Natural killer cell (primary cell): ENCODE data around the gene PNPLA4. TPM values are rescaled to one million over a fixed set of nuclear protein-coding genes. Genes with fewer than 3 reads are reported as not detected.

ENCODE experiments used
- ATAC-seq, 3 donors: fragments of 150-1000 bp in 2 of 3; fragments of 200-7000 bp in 1 of 3; cut with Tn5 transposase; 1 replicate in 1 of 3; 2 replicates in 2 of 3; pipeline ENCODE4 v1.10.0; 2021; ENCODE audit warnings: mild to moderate bottlenecking in 2 of 3, moderate library complexity in 2 of 3
- DNase-seq, 2 donors: peaks; one replicate each; pipeline versions ENCODE4 v3.0.0 to v3.0.0-alpha.2; 2013 to 2021; ENCODE audit warnings: mixed read lengths in 1 of 2
- H3K27ac ChIP-seq: one replicate; pipeline ENCODE4 v1.5.1; 2013; ENCODE audit warnings: mild to moderate bottlenecking, low read length
- H3K27me3 ChIP-seq: one replicate; pipeline ENCODE4 v1.6.1; 2013; ENCODE audit warnings: low read length; ENCODE audit not compliant: control insufficient read depth, insufficient read depth
- H3K36me3 ChIP-seq: one replicate; pipeline ENCODE4 v1.6.1; 2013; ENCODE audit warnings: low read length; ENCODE audit not compliant: control insufficient read depth, insufficient read depth
- H3K4me1 ChIP-seq: one replicate; pipeline ENCODE4 v1.6.1; 2013; ENCODE audit warnings: low read length; ENCODE audit not compliant: control insufficient read depth, insufficient read depth
- H3K4me3 ChIP-seq: one replicate; pipeline ENCODE4 v1.5.1; 2013; ENCODE audit warnings: low read length
- H3K9me3 ChIP-seq: one replicate; pipeline ENCODE4 v1.6.1; 2013; ENCODE audit warnings: low read length; ENCODE audit not compliant: control insufficient read depth, insufficient read depth
- H3K27ac Mint-ChIP-seq, 2 donors: one replicate each; pipeline ENCODE4 v1.8.0; 2022; ENCODE audit warnings: mild to moderate bottlenecking in 2 of 2, mixed read lengths in 2 of 2, moderate library complexity in 1 of 2
- H3K27me3 Mint-ChIP-seq, 2 donors: one replicate each; pipeline ENCODE4 v1.8.0; 2022; ENCODE audit warnings: low read depth in 2 of 2, mixed read lengths in 2 of 2
- H3K36me3 Mint-ChIP-seq: one replicate; pipeline ENCODE4 v1.8.0; 2022; ENCODE audit warnings: mixed read lengths
- H3K4me1 Mint-ChIP-seq, 2 donors: one replicate each; pipeline ENCODE4 v1.8.0; 2022; ENCODE audit warnings: mixed read lengths in 2 of 2
- H3K4me3 Mint-ChIP-seq: one replicate; pipeline ENCODE4 v1.8.0; 2022; ENCODE audit warnings: mild to moderate bottlenecking, moderate library complexity, mixed read lengths
- H3K9me3 Mint-ChIP-seq, 2 donors: one replicate each; pipeline ENCODE4 v1.8.0; 2022; ENCODE audit warnings: mixed read lengths in 2 of 2
- CTCF ChIP-seq: fragments of 200-600 bp; IDR thresholded peaks from one replicate; pipeline ENCODE4 v1.8.0; 2022; ENCODE audit warnings: antibody characterized with exemption
- WGBS: methylation state at CpG from one replicate; pipeline ENCODE4 v1.1.7; 2013; ENCODE audit warnings: missing lambda C conversion rate; ENCODE audit not compliant: insufficient coverage; 5-methylcytosine and 5-hydroxymethylcytosine counted together
- intact Hi-C: fragments of 100-400 bp; cut with micrococcal nuclease; formaldehyde crosslinking; loops from one replicate; pipeline ENCODE4 v1.14.2; 2022
- total RNA-seq, 4 donors: library from RNA; stranded (reverse); fragments of 120-200 nt in 1 of 4; gene quantifications; one replicate each; pipeline versions ENCODE4 v1.2.3 to v1.2.4, GENCODE V29; 2013 to 2022

The PNPLA4 gene
- total RNA-seq = 1 to 10 TPM; 1.2 to 3.5 (median 2.8) TPM
- total RNA-seq (2013) = 4.3 TPM

- no peaks in the 10 kb centered on the region for H3K36me3 Mint-ChIP-seq
- peak within 1 kb of the TSS; percentile 91 to 95 for H3K27ac Mint-ChIP-seq
- no peak for TF ChIP-seq CTCF
- intact Hi-C loops = loop anchor here (10.0 kb wide), 1 partner anchor 783 kb away; the partner anchor contains the start of genes PUDP and STS
- H3K4me3 ChIP-seq = peak within 1 kb of the TSS; percentile 52
- 5% methylated on average over 52 of the region's 52 CpGs for WGBS
- no peaks in the 10 kb centered on the region for H3K9me3 Mint-ChIP-seq
- peak; percentile 73 to 90 for DNase-seq
- no peaks in the 10 kb centered on the region for H3K9me3 ChIP-seq
- H3K27ac ChIP-seq = peak within 1 kb of the TSS; percentile 92
- H3K27me3 Mint-ChIP-seq = peaks cover 0 to 4% of the 10 kb centered on the region in 2 donors
- peak; percentile 89 to 95 (median 92) for ATAC-seq
- peaks cover 0 to 28% of the 10 kb centered on the region in 2 donors for H3K4me1 Mint-ChIP-seq
- H3K36me3 ChIP-seq = no peaks in the 10 kb centered on the region
- H3K4me3 Mint-ChIP-seq = peak within 1 kb of the TSS; percentile 95
- H3K27me3 ChIP-seq = no peaks in the 10 kb centered on the region
- peaks cover 14% of the 10 kb centered on the region for H3K4me1 ChIP-seq
These were observed at the start of gene PNPLA4 for GRCh38 chrX:7927259-7928167. PNPLA4 (minus strand) TSS chrX:7927413; CDS start chrX:7926119, 1,294 bp downstream.

DNA sequence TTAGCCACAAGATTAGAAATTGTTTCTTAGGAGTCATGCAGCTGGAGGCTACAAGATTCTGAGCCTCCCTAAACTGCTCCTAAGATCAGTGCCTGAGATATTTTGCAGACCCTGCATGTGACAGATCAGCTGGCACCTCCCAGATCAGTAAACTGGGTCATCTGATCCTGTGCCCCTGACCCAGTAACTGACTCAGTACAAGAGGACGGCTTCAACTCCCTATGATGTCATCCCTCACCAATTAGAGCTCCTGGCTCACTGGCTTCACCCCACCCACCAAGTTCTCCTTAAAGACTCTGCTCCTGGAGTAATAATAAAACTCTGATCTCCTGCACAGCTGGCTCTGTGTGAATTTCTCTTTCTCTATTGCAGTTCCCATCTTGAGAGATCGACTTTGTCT, 45.4 kb upstream of the PNPLA4 start:
- WGBS = 100% methylated on average over 1 of the region's 2 CpGs
- H3K4me1 Mint-ChIP-seq = no peaks in the 10 kb centered on the region
- DNase-seq (no peak), ATAC-seq (no peak)
- no peak overlapping the region for H3K27ac Mint-ChIP-seq
- no peaks in the 10 kb centered on the region for H3K27me3 ChIP-seq
- H3K4me3 Mint-ChIP-seq = no peak overlapping the region
- H3K9me3 Mint-ChIP-seq = no peaks in the 10 kb centered on the region
- H3K36me3 Mint-ChIP-seq = peaks cover 10% of the 10 kb centered on the region
- peaks cover 0 to 18% of the 10 kb centered on the region in 2 donors for H3K27me3 Mint-ChIP-seq
- no peak overlapping the region for H3K4me3 ChIP-seq
- H3K9me3 ChIP-seq = no peaks in the 10 kb centered on the region
- H3K27ac ChIP-seq = no peak overlapping the region
- intact Hi-C loops = no loop called here
- no peaks in the 10 kb centered on the region for H3K36me3 ChIP-seq
- no peak for TF ChIP-seq CTCF
- H3K4me1 ChIP-seq = no peaks in the 10 kb centered on the region

- DNase-seq (no peak), ATAC-seq (no peak)
- Histone ChIP-seq H3K4me1 (no peaks in the 10 kb centered on the region), H3K36me3 (no peaks in the 10 kb centered on the region), H3K9me3 (no peaks in the 10 kb centered on the region), H3K27me3 (no peaks in the 10 kb centered on the region), H3K4me3 (no peak overlapping the region), H3K27ac (no peak overlapping the region)
- 100% methylated on average over 3 of the region's 4 CpGs for WGBS
- no peak for TF ChIP-seq CTCF
- no peak overlapping the region for H3K27ac Mint-ChIP-seq
- H3K9me3 Mint-ChIP-seq = no peaks in the 10 kb centered on the region
- peaks cover 10% of the 10 kb centered on the region for H3K36me3 Mint-ChIP-seq
- no peak overlapping the region for H3K4me3 Mint-ChIP-seq
- H3K4me1 Mint-ChIP-seq = no peaks in the 10 kb centered on the region
- intact Hi-C loops = no loop called here
- peaks cover 0 to 18% of the 10 kb centered on the region in 2 donors for H3K27me3 Mint-ChIP-seq
These were observed 43.2 kb upstream of the PNPLA4 start for GRCh38 chrX:7970428-7970827.
